Ovary (tissue), 3 donors: ENCODE data around the gene NAV2.

Source experiments
- CTCF ChIP-seq, 3 donors: fragments of 450-650 bp in 2 of 3; fragments of 200-600 bp in 1 of 3; IDR thresholded peaks; one replicate each; pipeline versions ENCODE4 v1.5.1 to v1.8.0; 2016 to 2022; ENCODE audit warnings: antibody characterized with exemption in 3 of 3, mild to moderate bottlenecking in 1 of 3
- EP300 ChIP-seq: sonication (generic); formaldehyde crosslinking; IDR thresholded peaks from one replicate; pipeline ENCODE4 v1.6.1; 2017; ENCODE audit warnings: antibody characterized with exemption
- POLR2A ChIP-seq: fragments of 450-650 bp; IDR thresholded peaks from one replicate; pipeline ENCODE4 v1.6.1; 2017; ENCODE audit warnings: antibody characterized with exemption, mild to moderate bottlenecking, moderate library complexity
- donor health status: DM: no; HTN: no; CAD: no.

- no peak for TF ChIP-seq CTCF (IDR thresholded peaks at IDR 0.05)
- no peak for TF ChIP-seq POLR2A
- no peak for TF ChIP-seq EP300
Measured at GRCh38 chr11:19947537-19948114, 235.0 kb downstream of the NAV2 start.
